GM19193 (cell line): ENCODE results near the gene TMEM8B.

ENCODE experiments used
- POLR2A ChIP-seq: IDR thresholded peaks from 4 replicates; pipeline ENCODE4 v1.6.1; 2011; ENCODE audit not compliant: insufficient read depth, insufficient read length; ENCODE audit errors: extremely low read depth

TMEM8B gene

GRCh38 chr9:35914301-35914807 is 85.3 kb downstream of the TMEM8B start:
- no peak for TF ChIP-seq POLR2A
